HCT116 (cell line): ENCODE data around the gene CAMK1D. TPM values are rescaled to one million over a fixed set of nuclear protein-coding genes. Genes with fewer than 3 reads are reported as not detected.

ENCODE experiments used
- ATAC-seq: fragments of 200-7000 bp; cut with Tn5 transposase; 2 replicates; pipeline ENCODE4 v1.9.1; 2020; ENCODE audit warnings: mild to moderate bottlenecking, moderate library complexity
- BruUV-seq: library from RNA; stranded (reverse); fragments of 400-500 nt; replicated peaks from 2 replicates; lab custom pipeline; 2021; lab: Mats Ljungman, UMichigan
- CTCF ChIA-PET: fragments of 300-600 bp; sonication (Branson Sonifier 250); formaldehyde crosslinking; loops from one replicate; lab custom pipeline; 2021; ENCODE audit warnings: antibody characterized with exemption; lab: Charles Lee
- POLR2A ChIA-PET: fragments of 300-600, 350-600 bp; sonication (Branson Sonifier 250); formaldehyde crosslinking; loops from one replicate; lab custom pipeline; 2021; ENCODE audit warnings: antibody characterized with exemption; lab: Charles Lee
- RAD21 ChIA-PET, 2 experiments: fragments of 300-600 bp; sonication (Branson Sonifier 250); formaldehyde crosslinking; loops; one replicate each; lab custom pipeline; 2023; ENCODE audit warnings: low total read pairs in 2 of 2; ENCODE audit not compliant: uncharacterized antibody in 2 of 2, unreplicated experiment in 2 of 2, low non-redundant PET in 1 of 2; lab: Charles Lee
- DNase-seq: peaks from one replicate; pipeline ENCODE4 v3.0.0-alpha.2; 2010; ENCODE audit warnings: low read depth, low spot score
- H2AFZ ChIP-seq: fragments of 200-600 bp; shearing (Covaris generic), sonication (generic); 2 replicates; pipeline ENCODE4 v1.6.1; 2017; ENCODE audit warnings: low read depth, mixed run types, mixed read lengths, antibody characterized with exemption, low read length; ENCODE audit not compliant: poor library complexity, severe bottlenecking
- H3K27ac ChIP-seq: 2 replicates; pipeline ENCODE4 v1.5.1; 2012; ENCODE audit warnings: low read depth, low read length
- H3K27me3 ChIP-seq: fragments of 200-600 bp; sonication (generic); 2 replicates; pipeline ENCODE4 v1.6.1; 2016; ENCODE audit warnings: mixed run types, low read length, mixed read lengths; ENCODE audit not compliant: insufficient read depth
- H3K36me3 ChIP-seq, 2 experiments: fragments of 200-500 bp in 1 of 2; fragments of 200-600 bp in 1 of 2; sonication (Bioruptor generic) in 1 of 2; sonication (generic) in 1 of 2; 2 replicates each; pipeline versions ENCODE4 v1.5.1 to v1.6.1; 2014 to 2016; ENCODE audit warnings: low read length in 2 of 2, inconsistent platforms in 1 of 2, mixed read lengths in 1 of 2, mixed run types in 1 of 2; ENCODE audit not compliant: insufficient read depth in 2 of 2, control insufficient read depth in 1 of 2
- H3K4me1 ChIP-seq, 2 experiments: fragments of 200-600 bp in 1 of 2; sonication (generic) in 1 of 2; 2 replicates each; pipeline versions ENCODE4 v1.5.1 to v1.6.1; 2012 to 2017; ENCODE audit warnings: low read length in 2 of 2, inconsistent platforms in 1 of 2, mild to moderate bottlenecking in 1 of 2, mixed read lengths in 1 of 2, mixed run types in 1 of 2, moderate library complexity in 1 of 2; ENCODE audit not compliant: insufficient read depth in 2 of 2, control insufficient read depth in 1 of 2
- H3K4me2 ChIP-seq: fragments of 200-600 bp; sonication (generic); 2 replicates; pipeline ENCODE4 v1.6.1; 2017; ENCODE audit warnings: mixed run types, low read length, mixed read lengths
- H3K4me3 ChIP-seq, 2 experiments: fragments of 200-600 bp in 1 of 2; sonication (generic) in 1 of 2; replicated peaks in 1 of 2; 2 replicates each; pipeline ENCODE4 v1.5.1; 2011 to 2016; ENCODE audit warnings: low read length in 2 of 2, control low read depth in 1 of 2, low read depth in 1 of 2, mild to moderate bottlenecking in 1 of 2, mixed read lengths in 1 of 2, mixed run types in 1 of 2
- H3K79me2 ChIP-seq: fragments of 200-600 bp; sonication (generic); 2 replicates; pipeline ENCODE4 v1.6.1; 2017; ENCODE audit warnings: mild to moderate bottlenecking, mixed run types, low read length, moderate library complexity, mixed read lengths; ENCODE audit not compliant: insufficient read depth
- H3K9ac ChIP-seq: fragments of 200-600 bp; sonication (generic); 2 replicates; pipeline ENCODE4 v1.6.1; 2016; ENCODE audit warnings: low read length, mixed read lengths
- H3K9me2 ChIP-seq: fragments of 200-600 bp; sonication (generic), shearing (Covaris generic); 2 replicates; pipeline ENCODE4 v1.6.1; 2017; ENCODE audit warnings: mixed run types, mild to moderate bottlenecking, moderate library complexity; ENCODE audit not compliant: insufficient read depth
- H3K9me3 ChIP-seq, 2 experiments: fragments of 200-500 bp in 1 of 2; fragments of 200-600 bp in 1 of 2; sonication (Bioruptor generic) in 1 of 2; sonication (generic) in 1 of 2; 2 replicates each; pipeline ENCODE4 v1.6.1; 2014 to 2017; ENCODE audit warnings: low read length in 2 of 2, mixed read lengths in 2 of 2, inconsistent platforms in 1 of 2, low read depth in 1 of 2, mild to moderate bottlenecking in 1 of 2, mixed run types in 1 of 2, moderate library complexity in 1 of 2; ENCODE audit not compliant: control insufficient read depth in 1 of 2, insufficient read depth in 1 of 2
- H4K20me1 ChIP-seq: fragments of 200-600 bp; sonication (generic), shearing (Covaris generic); 2 replicates; pipeline ENCODE4 v1.6.1; 2017; ENCODE audit warnings: mixed run types, mild to moderate bottlenecking, moderate library complexity; ENCODE audit not compliant: insufficient read depth
- ATF3 ChIP-seq: IDR thresholded peaks from 2 replicates; pipeline ENCODE4 v1.6.1; 2012
- CEBPB ChIP-seq: IDR thresholded peaks from 2 replicates; pipeline ENCODE4 v1.6.1; 2012; ENCODE audit warnings: low read depth
- CTCF ChIP-seq, 3 experiments: fragments of 200-600 bp in 1 of 3; sonication (generic) in 1 of 3; IDR thresholded peaks in 2 of 3; conservative IDR thresholded peaks in 1 of 3; 2 replicates each; pipeline ENCODE4 v1.5.1; 2012 to 2017; ENCODE audit warnings: low read depth in 2 of 3, low read length in 2 of 3, antibody characterized with exemption in 1 of 3, borderline replicate concordance in 1 of 3, control low read depth in 1 of 3, mild to moderate bottlenecking in 1 of 3, mixed read lengths in 1 of 3, mixed run types in 1 of 3, moderate library complexity in 1 of 3; ENCODE audit not compliant: insufficient read depth in 1 of 3
- EGR1 ChIP-seq: IDR thresholded peaks from 2 replicates; pipeline ENCODE4 v1.6.1; 2012; ENCODE audit warnings: low read depth
- ELF1 ChIP-seq: IDR thresholded peaks from 2 replicates; pipeline ENCODE4 v1.6.1; 2012; ENCODE audit warnings: low read depth, borderline replicate concordance
- EZH2 ChIP-seq: fragments of 200-600 bp; sonication (generic); IDR thresholded peaks from 2 replicates; pipeline ENCODE4 v1.6.1; 2017; ENCODE audit warnings: antibody characterized with exemption, mixed run types
- EZH2phosphoT487 ChIP-seq: fragments of 200-600 bp; IDR thresholded peaks from 2 replicates; pipeline ENCODE4 v1.6.1; 2018; ENCODE audit warnings: antibody characterized with exemption, borderline replicate concordance
- JUND ChIP-seq: IDR thresholded peaks from 2 replicates; pipeline ENCODE4 v1.6.1; 2012
- SIN3A ChIP-seq: IDR thresholded peaks from 2 replicates; pipeline ENCODE4 v1.6.1; 2012; ENCODE audit warnings: low read depth
- SP1 ChIP-seq: IDR thresholded peaks from 2 replicates; pipeline ENCODE4 v1.6.1; 2012; ENCODE audit warnings: low read depth
- YY1 ChIP-seq: IDR thresholded peaks from 2 replicates; pipeline ENCODE4 v1.6.1; 2011; ENCODE audit warnings: low read length, low read depth, moderate library complexity, mild to moderate bottlenecking; ENCODE audit not compliant: insufficient replicate concordance; ENCODE audit errors: extremely low read depth
- ZFX ChIP-seq: fragments of 450-650 bp; IDR thresholded peaks from 2 replicates; pipeline ENCODE4 v1.6.1; 2017
- ZNF274 ChIP-seq: fragments of 200-500 bp; sonication (Bioruptor generic); IDR thresholded peaks from 2 replicates; pipeline ENCODE4 v1.6.1; 2014; ENCODE audit warnings: mild to moderate bottlenecking, low read depth, low read length, inconsistent platforms
- intact Hi-C: fragments of 100-400 bp; cut with micrococcal nuclease; formaldehyde crosslinking; loops from 2 replicates; pipeline ENCODE4 v1.10.0; 2022
- total RNA-seq: library from RNA; stranded (reverse); gene quantifications from one replicate; pipeline ENCODE4 v1.2.1, GENCODE V29; 2021; ENCODE audit not compliant: unreplicated experiment

Gene CAMK1D
- total RNA-seq, 1 experiment from 2014 or later, result 9.6 TPM

DNA sequence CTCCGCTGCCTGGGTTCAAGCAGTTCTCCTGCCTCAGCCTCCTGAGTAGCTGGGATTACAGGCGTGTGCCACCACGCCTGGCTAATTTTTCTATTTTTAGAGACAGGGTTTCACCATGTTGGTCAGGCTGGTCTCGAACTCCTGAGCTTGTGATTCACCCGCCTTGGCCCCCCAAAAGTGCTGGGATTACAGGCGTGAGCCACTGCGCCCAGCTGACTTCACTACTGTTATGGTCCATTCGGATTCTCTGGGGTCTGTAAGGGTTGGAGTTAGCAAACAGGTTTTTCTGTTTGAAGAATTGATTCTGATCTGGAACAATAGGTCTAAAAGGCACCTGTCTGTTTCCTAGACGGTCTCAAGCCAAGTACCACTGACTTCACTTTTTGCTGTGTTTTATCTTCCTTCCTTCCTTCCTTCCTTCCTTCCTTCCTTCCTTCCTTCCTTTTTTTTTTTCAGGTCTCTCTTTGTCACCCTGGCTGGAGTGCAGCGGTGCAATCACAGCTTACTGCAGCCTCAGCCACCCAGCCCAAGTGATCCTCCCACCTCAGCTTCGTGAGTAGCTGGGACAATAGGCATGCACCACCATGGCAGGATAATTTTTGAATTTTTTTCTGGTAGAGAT is 192.2 kb downstream of the CAMK1D start:
- TF ChIP-seq ZFX, result no peak
- no peak for TF ChIP-seq CTCF (IDR thresholded peaks at IDR 0.05 in 2 of 3, conservative IDR thresholded peaks at IDR 0.05 in 1 of 3; ENCODE audit: borderline replicate concordance in 1 of 3, insufficient read depth in 1 of 3, low read depth in 2 of 3, low read length in 2 of 3)
- TF ChIP-seq EZH2phosphoT487, result no peak
- no peak for TF ChIP-seq ZNF274
- TF ChIP-seq EZH2, result no peak
- Histone ChIP-seq H3K4me1 (no peaks in the 10 kb centered on the region), H3K36me3 (no peaks in the 10 kb centered on the region), H3K9me3 (no peaks in the 10 kb centered on the region), H3K79me2 (no peaks in the 10 kb centered on the region), H3K27ac (no peak overlapping the region), H3K4me2 (no peak overlapping the region), H3K27me3 (no peaks in the 10 kb centered on the region), H3K4me3 (no peak overlapping the region), H3K9me2 (no peaks in the 10 kb centered on the region), H4K20me1 (no peaks in the 10 kb centered on the region), H3K9ac (no peak overlapping the region), H2AFZ (no peak overlapping the region)
- DNase-seq, result no peak
- ChIA-PET POLR2A (no interaction called here), CTCF (no interaction called here), RAD21 (no interaction called here)
- no TSS peak for BruUV-seq
- ATAC-seq, result no peak
- intact Hi-C loops, result no loop called here

GRCh38 chr10:12542133-12542670 is 192.9 kb downstream of the CAMK1D start:
- H2AFZ ChIP-seq, result no peak overlapping the region
- H3K36me3 ChIP-seq, result no peaks in the 10 kb centered on the region
- ChIA-PET RAD21 (no interaction called here), CTCF (no interaction called here), POLR2A (no interaction called here)
- no peaks in the 10 kb centered on the region for H3K9me2 ChIP-seq
- H3K9ac ChIP-seq, result no peak overlapping the region
- H3K79me2 ChIP-seq, result no peaks in the 10 kb centered on the region
- ATAC-seq, result no peak
- H3K9me3 ChIP-seq, result no peaks in the 10 kb centered on the region
- H3K27me3 ChIP-seq, result no peaks in the 10 kb centered on the region
- no peaks in the 10 kb centered on the region for H4K20me1 ChIP-seq
- no peaks in the 10 kb centered on the region for H3K4me1 ChIP-seq
- H3K27ac ChIP-seq, result no peak overlapping the region
- intact Hi-C loops, result no loop called here
- BruUV-seq, result no TSS peak
- no peak overlapping the region for H3K4me2 ChIP-seq
- no peak for DNase-seq
- H3K4me3 ChIP-seq, result no peak overlapping the region
- TF ChIP-seq JUND, result no peak
- TF ChIP-seq ZNF274, result no peak
- no peak for TF ChIP-seq YY1
- TF ChIP-seq SP1, result no peak
- no peak for TF ChIP-seq CTCF (IDR thresholded peaks at IDR 0.05 in 2 of 3, conservative IDR thresholded peaks at IDR 0.05 in 1 of 3; ENCODE audit: borderline replicate concordance in 1 of 3, insufficient read depth in 1 of 3, low read depth in 2 of 3, low read length in 2 of 3)
- no peak for TF ChIP-seq SIN3A
- no peak for TF ChIP-seq EZH2phosphoT487
- no peak for TF ChIP-seq EGR1
- no peak for TF ChIP-seq ATF3
- no peak for TF ChIP-seq ELF1
- no peak for TF ChIP-seq CEBPB
